GM12891 (cell line): ENCODE measurements around the gene EGFL7.
A peak's percentile ranks its signal among the peaks of the same experiment; 100 is the strongest.

Source experiments
- DNase-seq: peaks from one replicate; pipeline ENCODE4 v3.0.0; 2011; ENCODE audit warnings: low spot score; ENCODE audit not compliant: insufficient read length
- FAIRE-seq: peaks from 2 replicates; lab custom pipeline; 2011; peaks lifted over from hg19 to GRCh38; lab: Jason Lieb, UNC
- PAX5 ChIP-seq: IDR thresholded peaks from 2 replicates; pipeline ENCODE4 v1.6.1; 2011; ENCODE audit warnings: low read length, moderate library complexity, mild to moderate bottlenecking; ENCODE audit not compliant: insufficient read depth, severe bottlenecking
- POLR2A ChIP-seq: IDR thresholded peaks from 2 replicates; pipeline ENCODE4 v1.6.1; 2011; ENCODE audit warnings: low read depth, low read length, control low read depth
- POLR2AphosphoS5 ChIP-seq: IDR thresholded peaks from 2 replicates; pipeline ENCODE4 v1.6.1; 2011; ENCODE audit warnings: low read depth, low read length, control low read depth
- POU2F2 ChIP-seq: IDR thresholded peaks from 2 replicates; pipeline ENCODE4 v1.6.1; 2011; ENCODE audit warnings: low read depth, mild to moderate bottlenecking, control low read depth, low read length, moderate library complexity
- SPI1 ChIP-seq: IDR thresholded peaks from 2 replicates; pipeline ENCODE4 v1.6.1; 2011; ENCODE audit warnings: low read depth, low read length, control low read depth
- TAF1 ChIP-seq: IDR thresholded peaks from 2 replicates; pipeline ENCODE4 v1.6.1; 2011; ENCODE audit warnings: low read depth, low read length, control low read depth

Gene EGFL7

DNA sequence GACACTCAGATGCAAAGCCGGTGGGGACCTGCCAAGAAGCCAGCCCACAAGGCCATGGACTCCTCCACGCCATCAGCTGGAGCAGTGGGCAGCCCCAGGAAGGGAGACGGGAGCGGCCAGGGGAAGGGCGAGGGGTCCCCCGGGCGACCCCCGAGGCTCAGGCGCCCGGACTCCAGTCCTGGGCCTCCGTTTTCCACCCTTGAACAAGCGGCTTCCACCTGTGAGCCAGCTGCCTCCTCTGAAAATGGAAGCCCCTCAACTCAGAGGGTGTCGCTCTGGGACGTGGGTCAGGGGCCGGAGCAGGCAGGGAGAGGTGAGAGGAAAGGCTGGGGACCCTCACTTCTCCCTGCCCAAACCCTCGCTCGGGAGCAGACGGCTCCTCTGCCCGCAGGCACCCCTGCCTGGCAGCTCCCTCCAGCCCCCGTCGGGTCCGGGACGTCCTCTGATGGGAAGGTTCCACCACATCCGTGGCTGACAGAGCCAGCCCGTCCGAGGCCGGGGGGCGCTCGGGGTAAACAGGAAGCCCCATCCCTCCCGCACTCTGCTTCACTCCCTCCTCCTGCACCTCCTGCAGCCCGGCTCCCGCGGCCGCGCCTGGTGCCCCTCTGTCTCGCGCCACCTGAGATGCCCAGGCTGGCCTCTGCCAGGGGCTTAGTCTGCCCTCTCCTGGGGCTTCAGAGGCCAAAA, 3.7 kb upstream of the EGFL7 start:
- no peak for TF ChIP-seq PAX5
- TF ChIP-seq TAF1, result no peak
- no peak for FAIRE-seq
- no peak for DNase-seq

- DNase-seq (no peak), FAIRE-seq (no peak)
- TF ChIP-seq TAF1 (no peak), POU2F2 (no peak), PAX5 (no peak), POLR2A (no peak), SPI1 (no peak)
Observed at GRCh38 chr9:136659861-136660784, 2.6 kb upstream of the EGFL7 start.

- DNase-seq, result no peak
- no peak for TF ChIP-seq POU2F2
- TF ChIP-seq PAX5, result no peak
- TF ChIP-seq POLR2AphosphoS5, result no peak
- TF ChIP-seq POLR2A, result no peak
- no peak for TF ChIP-seq TAF1
- no peak for TF ChIP-seq SPI1
- FAIRE-seq, result no peak
Observed at GRCh38 chr9:136660971-136661550, 1.7 kb upstream of the EGFL7 start.

DNA sequence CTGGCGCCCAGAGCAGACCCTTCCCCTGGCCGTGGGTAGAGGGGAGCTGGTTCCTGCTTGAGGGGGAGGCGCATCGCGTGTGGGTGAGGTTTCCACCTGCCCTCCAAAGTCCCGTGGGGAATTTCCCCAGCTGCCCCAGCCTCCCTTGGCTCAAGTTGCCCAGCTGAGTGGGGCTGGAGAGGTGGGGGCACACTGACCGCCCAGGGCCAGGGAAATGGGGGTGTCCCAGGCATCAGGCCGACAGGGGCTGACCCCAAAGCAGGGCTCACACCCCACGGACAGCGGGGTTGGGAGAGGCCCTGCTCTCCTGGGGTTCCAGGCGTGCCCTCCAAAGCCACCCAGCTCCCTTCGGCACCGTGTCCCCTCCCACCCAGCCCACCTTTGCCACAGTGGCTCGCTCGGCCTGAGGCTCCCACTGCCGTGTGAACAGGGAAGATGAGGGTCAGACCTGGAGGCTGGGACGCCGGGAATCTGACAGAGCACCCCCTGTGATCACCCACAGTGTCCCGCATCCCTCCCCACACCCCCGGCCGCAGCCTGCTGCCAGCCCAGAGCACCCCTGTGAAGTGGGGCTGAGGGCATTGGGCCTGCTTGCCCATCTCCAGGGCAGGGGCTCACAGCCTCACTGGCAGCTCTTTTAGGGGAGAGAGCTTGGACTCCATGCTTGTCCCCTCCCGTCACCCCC, 933 bp upstream of the EGFL7 start:
- DNase-seq (no peak), FAIRE-seq (no peak)
- TF ChIP-seq POLR2A, result no peak
- TF ChIP-seq POLR2AphosphoS5, result no peak
- no peak for TF ChIP-seq POU2F2
- TF ChIP-seq PAX5, result no peak
- no peak for TF ChIP-seq TAF1
- no peak for TF ChIP-seq SPI1

GRCh38 chr9:136662326-136662655, 425 bp upstream of the EGFL7 start:
- no peak for FAIRE-seq
- no peak for DNase-seq
- TF ChIP-seq POLR2A (no peak), SPI1 (no peak), TAF1 (no peak), PAX5 (no peak), POLR2AphosphoS5 (no peak), POU2F2 (no peak)

GRCh38 chr9:136664000-136664915, 1.5 kb downstream of the EGFL7 start:
- FAIRE-seq, result no peak
- no peak for DNase-seq

DNA sequence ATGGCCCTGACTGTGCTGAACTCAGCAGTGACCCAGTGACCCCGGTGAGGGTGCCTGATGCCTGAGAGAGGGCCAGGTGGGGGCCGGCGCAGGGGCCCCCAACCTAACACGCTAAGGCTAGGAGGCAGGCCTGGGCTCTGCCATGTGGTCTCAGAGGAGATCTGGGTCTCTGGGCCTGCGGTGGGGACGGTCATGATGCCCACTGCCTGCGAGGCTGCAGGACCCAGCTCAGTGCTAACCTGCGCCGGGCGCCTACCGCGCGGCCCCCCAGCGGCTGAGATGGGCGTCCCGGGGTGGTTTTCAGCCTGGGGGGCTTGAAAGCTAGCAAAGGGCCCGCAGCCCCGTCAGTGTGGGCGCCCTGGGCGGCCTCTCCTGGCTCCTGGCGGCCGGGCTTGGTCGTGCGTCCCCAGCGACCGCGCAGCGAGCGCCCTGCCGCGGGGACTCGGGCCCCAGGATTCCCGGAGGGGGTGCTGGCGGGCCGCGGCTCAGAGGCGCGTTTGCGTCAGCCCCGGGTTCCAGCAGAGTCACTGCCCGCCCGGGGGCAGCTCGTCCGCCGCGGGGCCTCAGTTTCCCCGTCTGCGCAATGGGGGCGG, 2.5 kb downstream of the EGFL7 start:
- DNase-seq (peak; percentile 79), FAIRE-seq (no peak)
- TF ChIP-seq SPI1 (no peak), PAX5 (no peak)

More at GRCh38 chr9:136664000-136664915, 1.5 kb downstream of the EGFL7 start:
- TF ChIP-seq SPI1, result no peak
- no peak for TF ChIP-seq PAX5
- TF ChIP-seq POU2F2, result no peak
- TF ChIP-seq POLR2AphosphoS5, result no peak
- no peak for TF ChIP-seq TAF1
- no peak for TF ChIP-seq POLR2A

DNA sequence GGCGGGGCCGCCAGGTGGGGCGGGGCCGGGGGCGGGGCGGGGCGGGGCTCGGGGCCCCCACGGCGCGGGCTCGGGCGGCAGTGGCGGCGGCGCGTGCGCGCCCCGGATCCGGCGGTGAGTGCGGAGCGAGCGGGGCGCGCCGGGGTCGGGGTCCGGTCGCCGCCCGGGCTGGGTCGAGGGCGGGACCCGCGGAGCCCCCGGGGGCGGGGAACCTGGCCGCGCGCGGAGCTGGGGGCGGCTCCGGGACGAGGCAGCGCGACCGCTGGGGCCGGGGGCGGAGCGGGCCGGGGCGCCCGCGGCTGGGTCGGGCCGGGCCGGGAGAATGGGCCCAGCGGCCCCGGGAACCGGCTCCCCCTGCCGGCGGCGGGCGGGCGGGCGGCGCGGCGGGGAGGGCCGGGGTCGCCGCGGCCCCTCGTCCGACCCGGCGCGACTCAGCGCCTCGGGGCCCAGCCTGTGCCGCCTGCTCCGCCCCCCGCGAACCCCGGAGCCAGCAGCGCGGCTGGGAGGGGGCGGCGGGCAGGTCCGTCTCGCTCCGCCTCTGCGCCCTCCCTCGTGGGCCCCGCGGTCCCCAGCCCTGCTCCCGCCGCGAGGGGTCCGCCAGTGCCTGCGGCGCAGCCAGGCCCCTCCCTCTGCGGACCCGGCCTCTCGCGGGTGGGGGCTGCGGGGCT, 3.1 kb downstream of the EGFL7 start:
- no peak for DNase-seq
- no peak for FAIRE-seq
- TF ChIP-seq POU2F2 (no peak), POLR2AphosphoS5 (no peak), TAF1 (no peak), POLR2A (no peak), PAX5 (no peak), SPI1 (no peak)
